ENCODE results near the gene SFN. TPM values are rescaled to one million over a fixed set of nuclear protein-coding genes. Genes with fewer than 3 reads are reported as not detected.

The SFN gene
- total RNA-seq, 1 experiment from 2014 or later, result 14.3 TPM

GRCh38 chr1:26826261-26827105, 36.5 kb upstream of the SFN start, which contains the start of gene ZDHHC18:
Gene ZDHHC18 (plus strand): TSS chr1:26826688. CDS start chr1:26826805, 117 bp downstream.
- DNase-seq (ENCODE audit: low spot score) (peak; percentile 67), ATAC-seq (peak; percentile 88)
- ChIA-PET CTCF (interaction anchor here (0.5 to 2.2 kb wide), 11 partner anchors 15 to 636 kb away, joined by 3 to 8 read pairs (median 4); partner anchors contain the start of gene CATSPER4), POLR2A (no interaction called here)
- peaks cover 6% of the 10 kb centered on the region for H3K9me3 Mint-ChIP-seq
- peak within 1 kb of the TSS; percentile 88 for H3K4me3 Mint-ChIP-seq
- no peak within 1 kb of the TSS for H3K27ac Mint-ChIP-seq
- H3K4me1 Mint-ChIP-seq, result peaks cover 35% of the 10 kb centered on the region
- peaks cover 2% of the 10 kb centered on the region; the same call in 1 of the 2 replicates for H3K27me3 Mint-ChIP-seq (ENCODE audit: low read depth)
- no peaks in the 10 kb centered on the region; the same call in 1 of the 2 replicates for H3K36me3 Mint-ChIP-seq
- TF ChIP-seq JUN (CRISPR knock-in tag; IDR thresholded peaks at IDR 0.05) (no peak), ETV6 (CRISPR knock-in tag; IDR thresholded peaks at IDR 0.05) (0 out of 2 replicates have a peak, but pooled peaks have one; percentile 54), CBFB (CRISPR knock-in tag; IDR thresholded peaks at IDR 0.05; ENCODE audit: low read depth) (no peak), ERG (CRISPR knock-in tag; IDR thresholded peaks at IDR 0.05) (no peak), CREM (CRISPR knock-in tag; IDR thresholded peaks at IDR 0.05) (no peak), FOXP4 (CRISPR knock-in tag; IDR thresholded peaks at IDR 0.05) (no peak), ATF1 (CRISPR knock-in tag; IDR thresholded peaks at IDR 0.05) (no peak), ARID4B (CRISPR knock-in tag; IDR thresholded peaks at IDR 0.05; ENCODE audit: borderline replicate concordance) (no peak), ZNF532 (CRISPR knock-in tag; IDR thresholded peaks at IDR 0.05; ENCODE audit: borderline replicate concordance) (no peak), ZNF263 (CRISPR knock-in tag; IDR thresholded peaks at IDR 0.05; ENCODE audit: low read depth) (no peak), PRDM15 (CRISPR knock-in tag; IDR thresholded peaks at IDR 0.05) (no peak), FOXP1 (CRISPR knock-in tag; IDR thresholded peaks at IDR 0.05; ENCODE audit: borderline replicate concordance) (no peak; the same call in 1 of the 2 replicates), NR2C2 (CRISPR knock-in tag; IDR thresholded peaks at IDR 0.05) (no peak), ATF6 (CRISPR knock-in tag; IDR thresholded peaks at IDR 0.05) (no peak), NFE2L1 (CRISPR knock-in tag; IDR thresholded peaks at IDR 0.05) (no peak), KAT7 (CRISPR knock-in tag; IDR thresholded peaks at IDR 0.05; ENCODE audit: borderline replicate concordance) (no peak), HMGA2 (CRISPR knock-in tag; IDR thresholded peaks at IDR 0.05) (no peak), TEAD1 (CRISPR knock-in tag; IDR thresholded peaks at IDR 0.05) (no peak)

Measured in WTC11 (cell line).